SU-DHL-6 (cell line): ENCODE data around the gene KDM6B.

Experiments used
- H2AFZ ChIP-seq: fragments of 200-600 bp; sonication (generic); 2 replicates; pipeline ENCODE4 v1.6.1; 2014; ENCODE audit warnings: low read depth, mild to moderate bottlenecking, moderate library complexity, mixed read lengths, antibody characterized with exemption, low read length; ENCODE audit not compliant: severe bottlenecking
- H3F3A ChIP-seq: fragments of 200-600 bp; shearing (Covaris generic); 2 replicates; pipeline ENCODE4 v1.6.0; 2016; ENCODE audit warnings: antibody characterized with exemption, mild to moderate bottlenecking; ENCODE audit not compliant: insufficient read depth
- H3K27ac ChIP-seq: fragments of 200-600 bp; sonication (generic); 2 replicates; pipeline ENCODE4 v1.5.1; 2016; ENCODE audit warnings: low read depth, mild to moderate bottlenecking, low read length, moderate library complexity, mixed read lengths
- H3K27me3 ChIP-seq: fragments of 200-600 bp; sonication (generic), shearing (Covaris generic); 2 replicates; pipeline ENCODE4 v1.6.0; 2014; ENCODE audit warnings: mild to moderate bottlenecking, low read length
- H3K36me3 ChIP-seq: fragments of 200-600 bp; sonication (generic); 2 replicates; pipeline ENCODE4 v1.6.1; 2014; ENCODE audit warnings: mild to moderate bottlenecking, low read length, mixed read lengths
- H3K4me2 ChIP-seq: fragments of 300-600, 200-600 bp; shearing (Covaris generic), sonication (generic); 2 replicates; pipeline ENCODE4 v1.6.0; 2014; ENCODE audit warnings: low read length, low read depth, mild to moderate bottlenecking; ENCODE audit not compliant: poor library complexity, severe bottlenecking
- H3K4me3 ChIP-seq: fragments of 200-600 bp; sonication (generic); 2 replicates; pipeline ENCODE4 v1.5.1; 2014; ENCODE audit warnings: antibody characterized with exemption, low read length, mild to moderate bottlenecking, mixed read lengths; ENCODE audit not compliant: insufficient read depth, poor library complexity, severe bottlenecking
- H3K79me2 ChIP-seq: fragments of 200-600 bp; sonication (generic); 2 replicates; pipeline ENCODE4 v1.6.1; 2014; ENCODE audit warnings: mild to moderate bottlenecking, low read length, moderate library complexity; ENCODE audit not compliant: insufficient read depth
- H3K9ac ChIP-seq: fragments of 200-600 bp; sonication (generic); 2 replicates; pipeline ENCODE4 v1.7.0; 2014; ENCODE audit warnings: mild to moderate bottlenecking, low read length
- H3K9me2 ChIP-seq: fragments of 200-600 bp; sonication (generic); replicated peaks from 2 replicates; pipeline ENCODE4 v1.6.1; 2014; ENCODE audit warnings: low read length; ENCODE audit not compliant: insufficient read depth
- H3K9me3 ChIP-seq: fragments of 200-600 bp; sonication (generic); 2 replicates; pipeline ENCODE4 v1.6.1; 2014; ENCODE audit warnings: low read length, mixed read lengths; ENCODE audit not compliant: insufficient read depth
- H4K20me1 ChIP-seq: fragments of 200-600 bp; sonication (generic); 2 replicates; pipeline ENCODE4 v1.6.1; 2014; ENCODE audit warnings: low read depth, mild to moderate bottlenecking, antibody characterized with exemption, low read length, moderate library complexity, mixed read lengths
- CTCF ChIP-seq: fragments of 200-600 bp; sonication (generic); IDR thresholded peaks from one replicate; pipeline ENCODE4 v1.5.1; 2017; ENCODE audit warnings: antibody characterized with exemption, mild to moderate bottlenecking, low read length, moderate library complexity; ENCODE audit not compliant: insufficient read depth, poor library complexity, severe bottlenecking
- EZH2phosphoT487 ChIP-seq: fragments of 200-600 bp; sonication (generic), shearing (Covaris generic); conservative IDR thresholded peaks from 2 replicates; pipeline ENCODE4 v1.6.1; 2018; ENCODE audit warnings: mild to moderate bottlenecking, antibody characterized with exemption, low read length, moderate library complexity, mixed read lengths

KDM6B gene

GRCh38 chr17:7837408-7838088, 3.5 kb downstream of the KDM6B start:
- H3K9me2 ChIP-seq: no peaks in the 10 kb centered on the region
- no peaks in the 10 kb centered on the region for H3K9me3 ChIP-seq
- H3F3A ChIP-seq: peaks cover 51% of the 10 kb centered on the region
- H3K27ac ChIP-seq: peak overlapping the region; percentile 92
- peak overlapping the region; percentile 94 for H3K4me2 ChIP-seq
- H3K9ac ChIP-seq: peak overlapping the region; percentile 71
- H2AFZ ChIP-seq: peak overlapping the region; percentile 44
- H3K79me2 ChIP-seq: no peaks in the 10 kb centered on the region
- peak overlapping the region; percentile 81 for H3K4me3 ChIP-seq
- no peaks in the 10 kb centered on the region for H3K36me3 ChIP-seq
- TF ChIP-seq CTCF (no peak), EZH2phosphoT487 (no peak)
- no peaks in the 10 kb centered on the region for H3K27me3 ChIP-seq
- no peaks in the 10 kb centered on the region for H4K20me1 ChIP-seq

DNA sequence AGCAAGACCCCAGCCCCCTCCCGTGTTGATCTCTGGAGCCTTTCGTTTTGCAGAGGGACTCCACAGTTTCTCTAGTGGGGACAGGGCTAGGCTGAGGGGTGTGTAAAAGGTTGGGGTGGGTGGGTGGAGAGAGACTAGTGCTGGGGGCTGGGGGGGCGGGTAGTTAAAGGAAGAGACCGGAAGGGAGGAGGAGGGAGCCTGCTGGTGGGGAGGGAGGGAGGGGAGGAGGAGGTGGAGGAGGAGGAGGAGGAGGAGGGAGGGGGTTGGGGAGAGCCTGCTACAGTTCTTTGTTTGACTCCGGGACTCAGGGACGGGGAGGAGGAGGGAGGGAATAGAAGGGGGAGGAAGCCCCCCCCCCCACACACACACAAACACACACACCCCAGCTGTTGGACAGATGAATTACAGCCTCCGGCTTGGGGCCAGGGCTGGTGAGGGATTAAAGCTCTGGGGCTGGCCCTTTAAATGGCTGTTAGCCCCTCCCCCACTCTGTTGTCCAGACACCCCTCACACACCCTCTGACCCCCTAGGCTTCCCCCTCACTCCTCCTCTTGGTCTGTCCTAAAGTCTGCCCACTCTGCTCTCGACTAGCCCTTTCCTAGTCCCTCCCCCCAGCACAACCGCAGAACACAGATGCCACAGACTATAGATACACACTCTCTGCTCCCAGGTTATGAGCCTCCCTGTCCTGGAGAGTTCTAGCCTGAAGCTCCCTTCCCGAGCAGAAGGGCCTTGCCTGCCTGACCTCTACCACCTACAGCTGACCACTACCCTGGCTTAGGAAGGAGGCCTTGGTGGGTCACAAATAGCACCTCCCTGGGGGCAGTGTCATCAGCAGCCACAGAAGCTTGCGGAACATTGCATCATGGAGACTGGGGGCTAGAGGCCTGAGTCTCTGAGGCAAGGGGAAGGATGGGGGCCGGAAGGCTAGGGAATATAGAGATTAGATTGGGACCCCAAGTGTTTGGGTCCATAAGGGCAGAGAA, 4.4 kb downstream of the KDM6B start:
- Histone ChIP-seq H3F3A (peaks cover 59% of the 10 kb centered on the region), H3K79me2 (0 out of 2 replicates have a peak, but pooled peaks cover 4% of the 10 kb centered on the region), H3K9ac (peak overlapping the region; percentile 71), H4K20me1 (no peaks in the 10 kb centered on the region), H3K9me3 (no peaks in the 10 kb centered on the region), H3K36me3 (no peaks in the 10 kb centered on the region), H3K4me2 (peak overlapping the region; percentile 94), H3K9me2 (no peaks in the 10 kb centered on the region), H3K27ac (peak overlapping the region; percentile 94), H3K4me3 (peak overlapping the region; percentile 81), H3K27me3 (no peaks in the 10 kb centered on the region), H2AFZ (no peak overlapping the region)
- no peak for TF ChIP-seq CTCF
- TF ChIP-seq EZH2phosphoT487: no peak

- Histone ChIP-seq H3K9me2 (no peaks in the 10 kb centered on the region), H2AFZ (no peak overlapping the region), H3K27me3 (no peaks in the 10 kb centered on the region), H3F3A (peaks cover 62% of the 10 kb centered on the region), H3K4me3 (no peak overlapping the region), H4K20me1 (no peaks in the 10 kb centered on the region), H3K27ac (peak overlapping the region; percentile 94), H3K36me3 (no peaks in the 10 kb centered on the region), H3K9me3 (no peaks in the 10 kb centered on the region), H3K4me2 (peak overlapping the region; percentile 92), H3K79me2 (peaks cover 8% of the 10 kb centered on the region; the same call in 1 of the 2 replicates), H3K9ac (no peak overlapping the region)
- TF ChIP-seq EZH2phosphoT487: no peak
Measured at GRCh38 chr17:7839190-7839875, 5.3 kb downstream of the KDM6B start.
